SK-N-MC (cell line): ENCODE results near the gene YDJC.

Experiments used
- EZH2 ChIP-seq: fragments of 200-600 bp; sonication (generic); IDR thresholded peaks from one replicate; pipeline ENCODE4 v1.6.1; 2017; ENCODE audit warnings: antibody characterized with exemption
- FOXP2 ChIP-seq: optimal IDR thresholded peaks from 2 replicates; pipeline ENCODE3; 2011; ENCODE audit warnings: mild to moderate bottlenecking, moderate library complexity; ENCODE audit not compliant: insufficient read depth; ENCODE audit errors: extremely low read length, control extremely low read depth
- POLR2AphosphoS5 ChIP-seq: IDR thresholded peaks from 2 replicates; pipeline ENCODE4 v1.6.1; 2012; ENCODE audit warnings: mild to moderate bottlenecking, low read depth, low read length, borderline replicate concordance

DNA sequence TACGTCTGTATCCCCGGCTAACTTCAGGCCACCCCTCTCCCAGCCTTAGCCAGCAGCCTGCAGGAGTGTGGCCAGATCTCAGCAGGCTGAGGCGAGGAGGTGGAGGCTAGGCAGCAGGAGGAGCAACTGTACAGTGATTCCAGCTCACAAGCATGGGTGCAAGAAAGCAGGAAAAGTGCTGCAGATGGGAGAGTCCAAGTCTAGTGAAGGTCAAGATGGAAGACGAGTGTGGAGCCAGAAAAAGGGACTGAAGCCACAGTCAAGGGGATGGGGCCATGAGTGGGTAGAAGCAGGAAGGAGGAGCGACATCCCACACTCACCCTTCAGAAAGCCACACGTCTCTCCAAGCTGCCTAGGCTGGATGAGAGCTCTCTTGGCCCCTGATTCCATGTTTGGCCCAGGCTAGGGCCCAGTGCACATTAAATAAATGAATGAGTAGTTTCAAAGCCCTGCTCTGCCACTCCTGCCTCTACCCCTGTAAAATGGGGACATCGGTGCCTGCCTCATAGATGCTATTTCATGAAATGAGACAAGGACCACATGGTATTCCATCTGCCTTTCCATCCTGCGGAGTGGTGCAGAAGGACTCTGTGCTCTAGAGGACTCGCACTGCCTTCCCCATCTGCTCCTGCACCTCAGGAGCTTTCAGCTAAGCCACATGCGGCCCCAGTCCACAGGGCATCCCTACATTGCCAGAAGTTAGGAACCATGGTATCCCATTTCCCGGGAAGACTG is 2.9 kb downstream of the YDJC start:
- TF ChIP-seq POLR2AphosphoS5: no peak
- TF ChIP-seq EZH2: no peak
- TF ChIP-seq FOXP2: no peak
